HG03060 (cell line): ENCODE measurements around the gene CMPK2.
"Not testable (repeated sequence)": the region's sequence is repeated elsewhere in the genome, so short reads cannot be mapped to it uniquely, and the experiment has no call there.

Experiments
- ATAC-seq: cut with Tn5 transposase; IDR thresholded peaks from one replicate; pipeline ENCODE4 v1.9.1; 2021; ENCODE audit warnings: low read depth, moderate number of reproducible peaks; ENCODE audit not compliant: unreplicated experiment

Gene CMPK2

DNA sequence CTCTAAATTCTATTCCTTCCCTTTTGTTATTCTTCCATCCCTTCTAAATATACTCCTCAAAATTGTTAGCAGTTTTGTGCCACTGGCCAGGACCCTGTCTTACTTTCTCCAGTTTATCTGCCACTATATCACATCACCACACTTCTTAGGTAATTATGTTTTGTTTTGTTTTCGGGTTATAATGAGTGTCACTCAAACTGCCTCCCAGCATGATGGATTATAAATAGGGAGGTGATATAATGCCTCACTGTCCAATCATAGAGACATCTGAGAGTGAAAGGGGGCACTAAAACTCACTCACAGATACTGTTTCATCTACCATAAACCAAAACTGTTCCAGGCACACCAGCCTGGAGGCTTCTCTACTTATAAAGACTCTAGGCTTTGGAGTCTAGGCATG, 15.3 kb upstream of the CMPK2 start:
- no peak for ATAC-seq

DNA sequence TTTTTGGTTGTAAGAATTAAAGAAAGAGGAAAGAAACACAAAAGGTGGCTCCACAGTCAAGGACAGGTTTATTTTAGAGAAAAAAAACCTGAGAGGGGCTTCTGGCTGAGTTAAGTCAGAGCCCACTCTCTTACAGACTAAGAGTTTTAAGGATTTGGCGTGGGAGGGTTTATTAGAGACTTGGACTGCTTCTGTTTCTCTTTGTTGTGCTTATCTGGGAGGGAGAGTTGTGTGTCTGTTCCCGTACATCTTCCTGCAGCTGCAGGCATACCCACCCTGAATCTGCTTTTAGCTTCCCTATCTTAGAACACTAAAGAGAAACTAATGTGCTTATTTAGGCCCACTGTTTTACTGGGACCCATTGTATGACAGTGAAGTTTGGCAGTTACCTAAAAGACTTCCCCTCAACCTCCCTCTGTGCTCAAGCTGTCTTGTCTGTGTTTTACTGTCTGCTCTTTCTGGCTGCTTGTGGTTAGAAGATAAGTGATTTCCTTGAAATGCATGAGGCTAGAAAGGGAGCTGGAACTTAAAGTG, 14.6 kb upstream of the CMPK2 start:
- ATAC-seq = no peak

DNA sequence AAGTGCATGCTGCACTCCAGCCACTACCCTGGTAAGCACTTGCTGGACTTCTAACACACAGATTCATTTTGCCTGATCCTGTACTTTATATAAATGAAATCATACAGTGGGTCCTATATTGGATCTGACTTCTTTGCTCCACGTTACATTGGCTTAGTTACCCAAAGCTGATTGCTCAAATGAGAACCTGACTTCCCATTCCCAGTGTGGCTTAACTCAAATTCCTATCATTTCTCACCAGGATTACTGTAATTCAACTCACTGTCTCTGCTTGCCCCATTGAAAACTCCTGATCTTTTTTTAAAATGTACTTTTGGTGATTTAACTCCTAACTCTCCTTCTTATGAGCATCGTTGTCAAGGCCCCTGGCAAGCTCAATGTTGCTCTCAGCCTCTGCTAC, 13.3 kb upstream of the CMPK2 start:
- ATAC-seq = no peak

DNA sequence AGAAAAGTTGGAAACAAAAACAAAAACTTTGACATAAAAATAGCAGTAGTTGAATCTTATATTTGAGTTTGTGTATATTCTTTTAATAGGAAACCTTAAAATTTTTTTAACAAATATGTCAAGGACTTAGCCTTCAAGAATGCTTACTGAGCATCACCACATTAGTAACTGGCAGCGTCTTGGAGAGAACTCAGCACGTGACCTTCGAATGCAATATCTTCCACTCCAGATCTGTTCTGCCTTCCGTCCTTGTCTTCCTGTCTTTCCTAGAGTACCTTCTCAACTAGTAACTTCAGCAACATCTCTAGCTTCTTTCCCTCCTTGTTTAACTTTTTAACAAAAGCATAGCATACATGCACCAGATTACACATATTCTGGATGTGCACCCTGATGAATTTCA, 12.8 kb upstream of the CMPK2 start:
- ATAC-seq = no peak

DNA sequence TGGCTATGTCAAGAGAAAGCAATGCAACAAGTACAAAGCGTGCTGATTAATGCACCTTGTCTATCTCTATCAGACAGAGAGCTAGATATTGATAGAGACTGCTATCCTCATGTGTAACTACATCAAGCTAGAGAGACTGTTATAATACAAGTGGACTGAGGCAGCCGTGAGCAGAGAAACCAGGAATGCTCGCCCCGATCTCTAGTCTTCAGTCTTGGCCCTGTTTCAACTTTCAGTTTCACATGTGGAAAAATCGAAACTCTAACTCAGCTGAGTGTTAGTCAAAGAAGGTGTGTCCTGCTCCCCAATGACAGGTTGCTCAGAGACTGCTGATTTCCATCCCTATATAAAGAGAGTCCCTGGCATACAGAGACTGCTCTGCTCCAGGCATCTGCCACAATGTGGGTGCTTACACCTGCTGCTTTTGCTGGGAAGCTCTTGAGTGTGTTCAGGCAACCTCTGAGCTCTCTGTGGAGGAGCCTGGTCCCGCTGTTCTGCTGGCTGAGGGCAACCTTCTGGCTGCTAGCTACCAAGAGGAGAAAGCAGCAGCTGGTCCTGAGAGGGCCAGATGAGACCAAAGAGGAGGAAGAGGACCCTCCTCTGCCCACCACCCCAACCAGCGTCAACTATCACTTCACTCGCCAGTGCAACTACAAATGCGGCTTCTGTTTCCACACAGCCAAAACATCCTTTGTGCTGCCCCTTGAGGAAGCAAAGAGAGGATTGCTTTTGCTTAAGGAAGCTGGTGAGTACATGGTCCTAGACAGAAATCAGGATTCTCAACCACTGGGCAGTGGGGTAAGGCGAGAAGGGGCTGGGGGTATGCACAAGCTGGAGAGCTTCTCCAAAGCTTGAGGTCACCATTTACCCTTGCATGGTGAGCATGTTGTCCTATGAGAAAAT, 11.9 kb upstream of the CMPK2 start, which contains the start of gene RSAD2:
TSS of gene RSAD2 (plus strand) at position 376 of the 903 bp plus-strand sequence. CDS start at position 400, 24 bp downstream.
- ATAC-seq = peak; percentile 67

DNA sequence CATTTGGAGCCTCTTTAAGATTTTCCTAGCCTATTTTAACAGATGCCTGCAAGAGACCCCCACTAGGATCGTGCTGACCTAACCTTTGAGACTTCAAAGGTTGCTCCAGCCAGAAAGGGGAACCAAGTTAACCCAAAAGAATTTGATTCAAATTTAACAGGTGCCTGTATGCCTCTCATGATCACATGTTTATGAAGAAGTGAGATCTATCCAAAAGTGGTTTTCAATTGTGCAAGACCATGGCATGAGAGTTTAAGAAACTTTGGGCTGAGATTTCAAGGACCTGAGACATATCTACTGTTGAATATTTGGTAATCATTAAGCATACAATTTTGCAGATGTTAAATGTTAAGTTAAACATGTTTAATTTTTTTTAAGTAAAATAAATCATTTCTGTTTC, 10.6 kb upstream of the CMPK2 start:
- no peak for ATAC-seq

DNA sequence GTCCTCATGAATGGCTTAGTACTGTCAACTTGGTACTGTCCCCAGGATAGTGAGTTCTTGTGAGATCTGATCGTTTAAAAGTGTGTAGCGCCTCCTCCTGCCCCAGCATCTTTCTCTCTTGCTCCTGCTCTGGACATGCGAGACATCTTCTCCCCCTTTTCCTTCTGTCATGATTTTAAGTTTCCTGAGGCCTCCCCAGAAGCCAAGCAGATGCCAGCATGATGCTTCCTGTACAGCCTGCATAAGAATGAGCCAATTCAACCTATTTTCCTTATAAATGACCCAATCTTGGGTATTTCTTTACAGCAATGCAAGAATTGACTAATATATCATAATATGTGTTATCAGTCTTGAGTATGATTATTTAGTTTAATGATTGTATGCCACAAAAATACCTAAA, 8.3 kb upstream of the CMPK2 start:
- ATAC-seq = no peak

DNA sequence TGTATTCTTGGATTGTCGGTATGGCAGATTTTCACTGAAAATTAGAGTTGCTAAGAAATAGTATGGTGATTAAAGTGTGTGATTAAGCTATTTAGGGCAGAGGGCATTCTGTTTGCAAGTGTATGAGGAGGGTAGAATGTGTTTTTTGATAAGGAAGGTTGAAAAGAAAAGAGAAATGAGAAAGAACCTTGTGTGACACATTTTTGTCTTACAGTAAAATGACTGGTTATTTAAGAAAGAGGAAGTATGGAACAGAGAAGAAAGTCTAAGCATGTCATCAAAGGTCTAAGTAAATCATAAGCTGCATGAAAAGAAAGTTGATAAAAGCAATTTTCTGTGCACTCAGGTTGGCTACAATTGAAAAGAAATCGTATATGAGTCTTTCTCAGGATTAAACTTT, 6.7 kb upstream of the CMPK2 start:
- ATAC-seq = peak; percentile 60

DNA sequence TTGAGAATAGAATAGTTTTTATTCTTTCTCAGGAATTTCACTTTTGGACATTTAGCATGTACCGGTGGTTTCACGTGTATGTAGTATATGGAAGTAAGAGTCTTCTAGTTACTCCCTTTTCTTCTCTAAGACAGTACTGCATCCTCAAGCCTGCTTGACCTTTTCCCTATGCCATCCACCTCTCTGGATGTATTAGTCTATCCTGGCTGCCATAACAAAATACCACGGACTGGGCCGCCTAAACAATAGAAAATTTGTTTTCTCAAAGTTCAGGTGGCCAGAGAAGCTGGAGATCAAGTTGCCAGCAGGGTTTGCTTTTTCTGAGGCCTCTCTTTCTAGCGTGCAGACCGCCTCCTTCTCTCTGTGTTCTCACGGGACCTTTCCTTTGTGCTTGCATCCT, 1.3 kb upstream of the CMPK2 start:
- ATAC-seq = no peak

DNA sequence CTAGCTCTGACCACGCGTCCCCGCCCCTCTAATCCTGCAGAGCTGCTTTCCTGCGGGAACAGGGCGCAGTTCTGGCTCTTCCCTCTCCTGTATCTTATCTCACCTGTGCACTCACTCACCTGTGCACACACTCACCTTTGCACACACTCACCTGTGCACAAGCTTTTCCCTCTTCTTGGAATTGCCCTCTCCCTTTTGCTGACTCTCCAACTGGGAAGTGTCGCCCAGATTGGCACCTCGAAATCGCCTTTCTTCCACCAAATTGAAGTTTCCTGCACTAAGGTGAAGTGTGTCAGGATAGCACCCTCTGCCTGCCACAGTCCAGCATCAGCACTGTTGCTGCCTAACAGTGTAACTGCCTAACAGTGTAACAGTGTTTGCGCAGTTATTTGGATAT, 566 bp upstream of the CMPK2 start:
- ATAC-seq = peak; percentile 37

DNA sequence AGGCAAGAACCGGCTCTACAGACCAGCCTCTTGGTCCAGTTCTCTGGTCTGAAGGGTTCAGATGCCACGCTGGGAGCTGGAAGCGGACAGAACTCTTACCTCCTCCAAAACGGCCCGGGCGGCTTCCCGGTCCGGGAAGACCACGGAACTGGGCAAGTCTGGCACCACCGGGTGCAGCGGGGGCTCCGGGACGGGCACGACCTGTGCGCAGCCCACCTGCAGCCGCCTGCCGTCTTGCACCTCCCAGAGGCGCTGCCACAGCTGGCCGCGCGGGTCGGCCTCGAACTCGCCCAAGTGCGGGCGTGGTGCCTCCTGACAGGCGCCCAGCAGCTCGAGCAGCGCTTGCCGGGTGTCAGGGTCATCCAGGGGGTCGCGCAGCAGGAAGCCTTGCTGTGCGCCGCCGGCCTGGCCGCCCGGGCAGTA, 773 bp downstream of the CMPK2 start:
- peak; percentile 18 for ATAC-seq

DNA sequence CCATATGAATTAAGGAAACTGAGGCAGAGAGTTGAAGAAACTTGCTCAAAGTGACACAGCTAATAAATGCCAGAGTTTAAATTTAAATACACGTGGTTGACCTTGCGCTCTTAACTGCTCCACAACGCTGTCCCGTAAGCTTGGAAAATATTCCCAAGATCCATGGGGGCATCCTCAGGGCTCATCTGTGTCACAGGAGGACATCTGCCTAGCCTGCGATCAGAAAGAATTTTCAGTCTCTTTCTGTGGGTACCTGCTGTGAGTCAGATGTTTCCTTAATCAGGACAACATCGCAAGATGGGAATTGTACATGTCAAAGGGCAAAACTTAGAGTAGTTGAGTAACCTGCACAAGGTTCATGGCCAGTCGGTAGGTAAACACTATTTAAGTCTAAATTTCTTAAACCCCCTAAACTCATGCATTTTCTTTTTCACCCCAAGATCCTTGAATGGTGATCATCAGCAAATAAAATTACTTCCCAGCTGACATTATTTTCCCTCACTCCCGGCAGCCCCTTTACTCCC, 1.4 kb downstream of the CMPK2 start:
- ATAC-seq = no peak

DNA sequence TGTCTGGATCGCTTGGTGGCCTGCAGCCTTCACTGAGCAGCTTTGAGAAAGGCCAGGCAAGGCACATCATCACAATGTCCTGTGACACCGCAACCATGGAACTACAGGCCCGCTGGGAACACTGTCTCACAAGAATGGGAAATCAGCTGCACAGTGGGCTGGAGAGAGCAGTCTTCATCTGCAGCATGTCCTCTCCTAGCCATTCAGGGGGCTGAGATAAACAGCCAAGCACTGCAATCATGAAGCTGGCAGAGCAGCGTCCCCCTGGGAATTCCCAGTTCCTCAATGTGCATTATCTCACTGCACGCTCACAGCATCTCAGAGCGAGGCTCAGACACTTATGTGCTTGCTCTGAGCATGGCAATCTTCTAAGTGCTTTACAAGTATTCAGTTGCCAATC, 1.9 kb downstream of the CMPK2 start:
- ATAC-seq = no peak

DNA sequence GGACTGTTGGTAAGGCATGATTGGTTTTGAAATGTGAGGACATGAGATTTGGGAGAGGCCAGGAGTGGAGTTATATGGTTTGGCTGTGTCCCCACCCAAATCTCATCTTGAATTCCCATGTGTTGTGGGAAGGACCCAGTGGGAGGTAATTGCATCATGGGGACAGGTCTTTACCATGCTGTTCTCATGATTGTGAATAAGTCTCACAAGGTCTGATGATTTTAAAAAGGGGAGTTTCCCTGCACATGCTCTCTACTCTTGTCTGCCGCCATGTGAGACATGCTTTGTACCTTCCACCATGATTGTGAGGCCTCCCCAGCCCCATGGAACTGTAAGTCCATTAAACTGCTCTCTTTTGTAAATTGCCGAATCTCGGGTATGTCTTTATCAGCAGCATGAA, 5.4 kb downstream of the CMPK2 start:
- no peak for ATAC-seq

DNA sequence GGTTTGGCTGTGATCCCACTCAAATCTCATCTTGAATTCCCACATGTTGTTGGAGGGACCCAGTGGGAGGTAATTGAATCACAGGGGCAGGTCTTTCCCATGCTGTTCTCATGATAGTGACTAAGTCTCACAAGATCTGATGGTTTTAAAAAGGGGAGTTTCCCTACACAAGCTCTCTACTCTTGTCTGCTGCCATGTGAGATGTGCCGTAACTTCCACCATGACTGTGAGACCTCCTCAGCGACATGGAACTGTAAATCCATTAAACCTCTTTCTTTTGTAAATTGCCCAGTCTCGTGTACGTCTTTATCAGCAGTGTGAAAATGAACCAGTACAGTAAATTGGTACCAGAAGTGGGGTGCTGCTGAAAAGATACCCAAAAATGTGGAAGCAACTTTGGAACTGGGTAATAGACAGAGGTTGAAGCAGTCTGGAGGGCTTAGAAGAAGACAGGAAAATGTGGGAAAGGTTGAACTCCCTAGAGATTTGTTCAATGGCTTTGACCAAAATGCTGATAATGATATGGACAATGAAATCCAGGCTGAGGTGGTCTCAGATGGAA, 7.2 kb downstream of the CMPK2 start:
- not testable (repeated sequence) for ATAC-seq

DNA sequence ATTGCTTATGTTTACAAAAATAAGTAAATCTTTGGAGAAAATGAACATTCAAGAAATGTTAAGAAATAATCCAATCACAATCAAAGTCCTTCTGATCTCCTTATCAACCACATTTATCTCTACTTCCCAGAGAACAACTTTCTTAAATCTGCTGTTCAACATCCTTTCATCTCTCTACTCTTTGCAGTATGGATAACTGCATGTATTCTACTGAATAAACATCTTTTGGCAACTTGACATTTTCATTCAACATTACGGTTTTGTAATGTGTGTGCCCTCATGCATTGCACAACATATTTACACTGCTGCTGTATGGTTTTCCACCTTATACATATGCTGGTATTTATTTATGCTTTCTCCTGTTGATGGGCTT, 9.2 kb downstream of the CMPK2 start:
- no peak for ATAC-seq

DNA sequence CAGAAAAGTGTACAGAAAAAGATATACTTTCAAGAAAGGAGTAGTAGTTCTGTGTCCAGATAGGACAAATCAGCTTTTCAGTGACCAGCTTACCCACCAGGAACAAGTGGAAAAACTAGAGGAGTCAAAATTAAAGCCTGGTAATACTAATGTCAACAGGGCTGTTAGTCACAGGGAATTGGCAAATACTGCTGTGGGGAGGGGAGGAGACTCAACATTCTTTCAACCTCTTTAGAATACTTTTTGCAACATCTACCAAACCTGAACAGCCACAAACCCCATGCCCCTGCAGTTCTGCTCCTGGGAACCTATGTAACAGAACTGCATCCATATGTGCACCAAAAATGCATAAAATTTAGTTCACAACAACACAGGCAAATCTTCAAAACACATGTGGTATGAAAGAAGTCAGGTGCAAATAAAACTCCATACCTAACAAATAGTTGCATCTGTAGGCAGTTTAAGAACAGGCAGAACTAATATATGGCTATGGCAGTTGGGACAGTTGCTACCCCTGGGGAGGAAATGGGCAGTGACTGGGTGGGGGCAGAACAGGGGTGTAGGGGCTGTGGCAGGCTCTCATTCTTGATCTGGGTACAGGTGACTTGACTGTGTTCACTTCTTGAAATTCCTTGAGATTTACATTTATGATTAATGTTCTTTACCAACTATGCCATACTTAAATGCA, 9.7 kb downstream of the CMPK2 start:
- ATAC-seq = no peak

DNA sequence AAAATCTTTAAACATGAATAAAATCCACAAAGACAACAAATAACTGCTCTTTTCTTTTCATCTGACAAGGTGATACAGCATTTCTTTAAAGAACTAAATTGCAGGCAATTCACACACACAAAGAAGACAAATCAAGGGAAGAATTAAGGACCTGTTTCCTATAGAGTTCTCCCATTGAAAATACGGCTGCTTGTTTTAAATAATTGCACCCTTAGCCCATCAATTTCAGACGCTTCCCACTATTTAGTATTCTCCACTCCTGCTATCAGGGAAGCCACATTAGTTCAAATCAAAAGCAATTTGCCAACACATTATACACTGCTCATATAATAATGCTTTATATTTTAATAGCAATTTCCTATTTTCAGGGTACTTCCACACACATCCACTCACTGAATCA, 11.3 kb downstream of the CMPK2 start:
- ATAC-seq = no peak

DNA sequence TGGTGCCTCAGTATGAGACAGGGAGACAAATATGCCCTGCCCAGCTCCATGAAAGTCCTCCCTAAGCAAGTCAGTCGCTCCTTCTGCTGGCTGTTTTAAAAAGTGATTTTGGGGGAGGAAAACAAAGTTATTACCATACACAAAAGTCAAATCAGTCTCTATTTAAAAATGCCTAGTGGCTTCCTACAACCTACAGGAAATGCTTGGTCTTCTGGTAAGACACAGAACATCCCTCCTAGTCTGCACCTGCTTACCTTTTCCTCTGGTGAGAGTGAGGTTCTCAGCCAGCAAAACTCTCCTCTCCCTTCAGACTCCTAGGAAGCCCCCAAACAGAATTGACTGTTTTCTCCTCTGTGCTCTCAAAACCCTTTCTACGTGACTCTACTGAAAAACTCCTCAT, 13.5 kb downstream of the CMPK2 start:
- no peak for ATAC-seq

DNA sequence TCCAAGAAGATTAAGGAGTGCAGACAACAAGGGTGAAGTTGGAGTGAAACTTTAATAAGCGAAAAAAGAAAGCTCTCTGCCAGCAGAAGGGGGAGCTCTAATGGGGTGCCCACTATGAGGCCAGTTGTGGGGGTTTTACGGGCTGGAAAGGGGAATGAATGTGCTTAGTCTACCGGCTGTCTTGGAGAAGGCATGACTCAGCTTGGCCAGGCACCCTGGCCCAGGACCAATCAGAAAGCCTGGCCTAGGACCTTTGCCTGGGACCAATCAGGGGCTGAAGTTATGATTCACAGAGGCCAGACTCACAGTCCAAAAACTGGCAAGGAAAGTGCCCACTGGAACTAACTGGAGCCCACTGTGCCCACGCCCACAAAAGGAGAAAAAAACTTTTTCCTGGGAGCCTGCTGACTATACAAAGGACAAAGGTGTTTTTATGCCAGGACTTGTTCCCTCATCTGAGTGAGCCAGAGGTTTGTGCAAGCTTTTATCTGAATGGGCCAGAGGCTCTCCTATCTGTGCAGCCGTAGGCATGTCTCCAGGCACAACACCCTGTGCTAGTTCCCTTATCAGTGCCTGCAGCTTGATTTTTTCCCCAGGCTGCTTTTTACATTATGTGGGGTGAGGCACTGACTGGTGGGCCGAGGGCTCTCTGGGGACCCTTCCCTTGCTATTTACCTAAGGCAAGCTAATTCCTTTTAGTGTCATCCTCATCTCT, 18.6 kb downstream of the CMPK2 start:
- no peak for ATAC-seq
